GM23338 (cell line): ENCODE measurements around the gene HES4. TPM values are rescaled to one million over a fixed set of nuclear protein-coding genes. Genes with fewer than 3 reads are reported as not detected.

Experiments used
- ATAC-seq: fragments of 200-7000 bp; cut with Tn5 transposase; 3 replicates; pipeline ENCODE4 v1.9.1; 2020
- DNase-seq: peaks from one replicate; pipeline ENCODE4 v3.0.0-alpha.2; 2015; ENCODE audit warnings: low spot score
- H2AFZ ChIP-seq: fragments of 200-600 bp; sonication (generic); 2 replicates; pipeline ENCODE4 v1.8.0; 2016; ENCODE audit warnings: antibody characterized with exemption, mild to moderate bottlenecking, moderate library complexity
- H3F3A ChIP-seq: fragments of 200-600 bp; sonication (generic); replicated peaks from 2 replicates; pipeline ENCODE4 v1.8.0; 2017; ENCODE audit warnings: antibody characterized with exemption, mixed run types, low read depth
- H3K27ac ChIP-seq: fragments of 200-600 bp; sonication (generic); 2 replicates; pipeline ENCODE4 v1.6.1; 2016; ENCODE audit warnings: low read depth
- H3K27me3 ChIP-seq: fragments of 200-600 bp; sonication (generic); 2 replicates; pipeline ENCODE4 v1.8.0; 2016; ENCODE audit warnings: mild to moderate bottlenecking, mixed run types, moderate library complexity; ENCODE audit not compliant: insufficient read depth
- H3K36me3 ChIP-seq: fragments of 200-600 bp; sonication (generic); 2 replicates; pipeline ENCODE4 v1.8.0; 2016; ENCODE audit warnings: mild to moderate bottlenecking; ENCODE audit not compliant: insufficient read depth
- H3K4me1 ChIP-seq: fragments of 200-600 bp; sonication (generic); 2 replicates; pipeline ENCODE4 v1.8.0; 2016; ENCODE audit warnings: mild to moderate bottlenecking, moderate library complexity; ENCODE audit not compliant: insufficient read depth
- H3K4me2 ChIP-seq: fragments of 200-600 bp; sonication (generic); 2 replicates; pipeline ENCODE4 v1.7.1; 2017; ENCODE audit warnings: mixed run types
- H3K4me3 ChIP-seq: fragments of 200-600 bp; sonication (generic); 2 replicates; pipeline ENCODE4 v1.6.1; 2016; ENCODE audit warnings: mixed run types
- H3K79me2 ChIP-seq: fragments of 200-600 bp; sonication (generic); replicated peaks from 2 replicates; pipeline ENCODE4 v1.8.0; 2017; ENCODE audit warnings: mild to moderate bottlenecking; ENCODE audit not compliant: insufficient read depth
- H3K9me2 ChIP-seq: fragments of 200-600 bp; sonication (generic); 2 replicates; pipeline ENCODE4 v1.8.0; 2017; ENCODE audit not compliant: insufficient read depth
- H4K20me1 ChIP-seq: fragments of 200-600 bp; sonication (generic); replicated peaks from 2 replicates; pipeline ENCODE4 v1.8.0; 2017; ENCODE audit warnings: mild to moderate bottlenecking; ENCODE audit not compliant: insufficient read depth
- H3K27ac Mint-ChIP-seq: 2 replicates; pipeline ENCODE4 v1.8.0; 2020; ENCODE audit warnings: inconsistent platforms, mild to moderate bottlenecking, moderate library complexity, mixed read lengths
- H3K27me3 Mint-ChIP-seq: 3 replicates; pipeline ENCODE4 v1.8.0; 2022; ENCODE audit warnings: low read depth, mild to moderate bottlenecking, moderate library complexity, mixed read lengths, inconsistent platforms; ENCODE audit not compliant: insufficient read depth, poor library complexity
- H3K36me3 Mint-ChIP-seq: 3 replicates; pipeline ENCODE4 v1.8.0; 2021; ENCODE audit warnings: low read depth, mild to moderate bottlenecking, inconsistent platforms, moderate library complexity, mixed read lengths
- H3K4me1 Mint-ChIP-seq: 3 replicates; pipeline ENCODE4 v1.8.0; 2020; ENCODE audit warnings: mild to moderate bottlenecking, inconsistent platforms, mixed read lengths
- H3K4me3 Mint-ChIP-seq: 3 replicates; pipeline ENCODE4 v1.8.0; 2021; ENCODE audit warnings: moderate library complexity, mild to moderate bottlenecking, inconsistent platforms, mixed read lengths
- H3K9me3 Mint-ChIP-seq: 3 replicates; pipeline ENCODE4 v1.8.0; 2020; ENCODE audit warnings: moderate library complexity, mild to moderate bottlenecking, inconsistent platforms, mixed read lengths
- CREB1 ChIP-seq: fragments of 250-450 bp; sonication (Bioruptor Pico); IDR thresholded peaks from 2 replicates; pipeline ENCODE4 v1.5.0; 2020; ENCODE audit warnings: low read depth, mild to moderate bottlenecking, moderate library complexity
- EZH2 ChIP-seq: fragments of 200-600 bp; sonication (generic); IDR thresholded peaks from one replicate; pipeline ENCODE4 v1.8.0; 2017; ENCODE audit warnings: antibody characterized with exemption, mild to moderate bottlenecking, low read depth; ENCODE audit not compliant: unreplicated experiment
- EZH2phosphoT487 ChIP-seq: fragments of 200-600 bp; sonication (generic); IDR thresholded peaks from one replicate; pipeline ENCODE4 v1.8.1; 2018; ENCODE audit warnings: antibody characterized with exemption; ENCODE audit not compliant: unreplicated experiment
- POLR2AphosphoS5 ChIP-seq: IDR thresholded peaks from 2 replicates; pipeline ENCODE4 v1.6.1; 2016; ENCODE audit warnings: antibody characterized with exemption, low read depth
- STAT1 ChIP-seq: IDR thresholded peaks from one replicate; pipeline ENCODE4 v1.6.1; 2016; ENCODE audit warnings: antibody characterized with exemption; ENCODE audit not compliant: unreplicated experiment
- ZNF114 ChIP-seq: fragments of 250-450 bp; sonication (Bioruptor Pico); IDR thresholded peaks from 2 replicates; pipeline ENCODE4 v1.5.0; 2020; ENCODE audit warnings: mild to moderate bottlenecking, moderate library complexity
- ZNF331 ChIP-seq: fragments of 250-450 bp; sonication (Bioruptor Pico); IDR thresholded peaks from 2 replicates; pipeline ENCODE4 v1.5.0; 2020; ENCODE audit warnings: low read depth, mild to moderate bottlenecking, moderate library complexity
- polyA plus RNA-seq: library from polyadenylated mRNA; unstranded; fragments of >200 nt; fragmentation: Nextera tagmentation; extraction: Ambion mirVana; gene quantifications from 2 replicates; pipeline ENCODE4 v1.2.1, GENCODE V29; 2016
- total RNA-seq: library from RNA; depleted of rRNA; stranded (reverse); fragments of >200 nt; shearing (Covaris generic); gene quantifications from 2 replicates; pipeline ENCODE4 v1.2.3, GENCODE V29; 2014
- TF ChIP-seq, protein P1 (sequence below): fragments of 250-450 bp; sonication (Bioruptor Pico); IDR thresholded peaks from 2 replicates; pipeline ENCODE4 v1.5.0; 2020; ENCODE audit warnings: mild to moderate bottlenecking, moderate library complexity
- TF ChIP-seq, protein P2 (sequence below): IDR thresholded peaks from 2 replicates; pipeline ENCODE4 v1.6.1; 2016; ENCODE audit warnings: antibody characterized with exemption
- TF ChIP-seq, protein P3 (sequence below), 2 experiments: fragments of 200-600 bp in 1 of 2; sonication (generic) in 1 of 2; conservative IDR thresholded peaks; 2 replicates each; pipeline versions ENCODE4 v1.5.1 to v1.6.1; 2016 to 2017; ENCODE audit warnings: antibody characterized with exemption in 2 of 2, low read depth in 2 of 2, mild to moderate bottlenecking in 2 of 2, moderate library complexity in 1 of 2

The HES4 gene
- total and polyA plus RNA-seq, 2 experiments from 2014 or later = 2.3 to 6.7 TPM

GRCh38 chr1:1043921-1044320 is 44.0 kb upstream of the HES4 start (continued):
- TF ChIP-seq, protein P1, sequence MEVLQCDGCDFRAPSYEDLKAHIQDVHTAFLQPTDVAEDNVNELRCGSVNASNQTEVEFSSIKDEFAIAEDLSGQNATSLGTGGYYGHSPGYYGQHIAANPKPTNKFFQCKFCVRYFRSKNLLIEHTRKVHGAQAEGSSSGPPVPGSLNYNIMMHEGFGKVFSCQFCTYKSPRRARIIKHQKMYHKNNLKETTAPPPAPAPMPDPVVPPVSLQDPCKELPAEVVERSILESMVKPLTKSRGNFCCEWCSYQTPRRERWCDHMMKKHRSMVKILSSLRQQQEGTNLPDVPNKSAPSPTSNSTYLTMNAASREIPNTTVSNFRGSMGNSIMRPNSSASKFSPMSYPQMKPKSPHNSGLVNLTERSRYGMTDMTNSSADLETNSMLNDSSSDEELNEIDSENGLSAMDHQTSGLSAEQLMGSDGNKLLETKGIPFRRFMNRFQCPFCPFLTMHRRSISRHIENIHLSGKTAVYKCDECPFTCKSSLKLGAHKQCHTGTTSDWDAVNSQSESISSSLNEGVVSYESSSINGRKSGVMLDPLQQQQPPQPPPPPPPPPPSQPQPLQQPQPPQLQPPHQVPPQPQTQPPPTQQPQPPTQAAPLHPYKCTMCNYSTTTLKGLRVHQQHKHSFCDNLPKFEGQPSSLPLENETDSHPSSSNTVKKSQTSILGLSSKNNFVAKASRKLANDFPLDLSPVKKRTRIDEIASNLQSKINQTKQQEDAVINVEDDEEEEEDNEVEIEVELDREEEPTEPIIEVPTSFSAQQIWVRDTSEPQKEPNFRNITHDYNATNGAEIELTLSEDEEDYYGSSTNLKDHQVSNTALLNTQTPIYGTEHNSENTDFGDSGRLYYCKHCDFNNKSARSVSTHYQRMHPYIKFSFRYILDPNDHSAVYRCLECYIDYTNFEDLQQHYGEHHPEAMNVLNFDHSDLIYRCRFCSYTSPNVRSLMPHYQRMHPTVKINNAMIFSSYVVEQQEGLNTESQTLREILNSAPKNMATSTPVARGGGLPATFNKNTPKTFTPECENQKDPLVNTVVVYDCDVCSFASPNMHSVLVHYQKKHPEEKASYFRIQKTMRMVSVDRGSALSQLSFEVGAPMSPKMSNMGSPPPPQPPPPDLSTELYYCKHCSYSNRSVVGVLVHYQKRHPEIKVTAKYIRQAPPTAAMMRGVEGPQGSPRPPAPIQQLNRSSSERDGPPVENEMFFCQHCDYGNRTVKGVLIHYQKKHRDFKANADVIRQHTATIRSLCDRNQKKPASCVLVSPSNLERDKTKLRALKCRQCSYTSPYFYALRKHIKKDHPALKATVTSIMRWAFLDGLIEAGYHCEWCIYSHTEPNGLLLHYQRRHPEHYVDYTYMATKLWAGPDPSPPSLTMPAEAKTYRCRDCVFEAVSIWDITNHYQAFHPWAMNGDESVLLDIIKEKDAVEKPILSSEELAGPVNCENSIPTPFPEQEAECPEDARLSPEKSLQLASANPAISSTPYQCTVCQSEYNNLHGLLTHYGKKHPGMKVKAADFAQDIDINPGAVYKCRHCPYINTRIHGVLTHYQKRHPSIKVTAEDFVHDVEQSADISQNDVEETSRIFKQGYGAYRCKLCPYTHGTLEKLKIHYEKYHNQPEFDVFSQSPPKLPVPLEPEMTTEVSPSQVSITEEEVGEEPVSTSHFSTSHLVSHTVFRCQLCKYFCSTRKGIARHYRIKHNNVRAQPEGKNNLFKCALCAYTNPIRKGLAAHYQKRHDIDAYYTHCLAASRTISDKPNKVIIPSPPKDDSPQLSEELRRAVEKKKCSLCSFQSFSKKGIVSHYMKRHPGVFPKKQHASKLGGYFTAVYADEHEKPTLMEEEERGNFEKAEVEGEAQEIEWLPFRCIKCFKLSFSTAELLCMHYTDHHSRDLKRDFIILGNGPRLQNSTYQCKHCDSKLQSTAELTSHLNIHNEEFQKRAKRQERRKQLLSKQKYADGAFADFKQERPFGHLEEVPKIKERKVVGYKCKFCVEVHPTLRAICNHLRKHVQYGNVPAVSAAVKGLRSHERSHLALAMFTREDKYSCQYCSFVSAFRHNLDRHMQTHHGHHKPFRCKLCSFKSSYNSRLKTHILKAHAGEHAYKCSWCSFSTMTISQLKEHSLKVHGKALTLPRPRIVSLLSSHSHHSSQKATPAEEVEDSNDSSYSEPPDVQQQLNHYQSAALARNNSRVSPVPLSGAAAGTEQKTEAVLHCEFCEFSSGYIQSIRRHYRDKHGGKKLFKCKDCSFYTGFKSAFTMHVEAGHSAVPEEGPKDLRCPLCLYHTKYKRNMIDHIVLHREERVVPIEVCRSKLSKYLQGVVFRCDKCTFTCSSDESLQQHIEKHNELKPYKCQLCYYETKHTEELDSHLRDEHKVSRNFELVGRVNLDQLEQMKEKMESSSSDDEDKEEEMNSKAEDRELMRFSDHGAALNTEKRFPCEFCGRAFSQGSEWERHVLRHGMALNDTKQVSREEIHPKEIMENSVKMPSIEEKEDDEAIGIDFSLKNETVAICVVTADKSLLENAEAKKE (CRISPR knock-in tag) = no peak

DNA sequence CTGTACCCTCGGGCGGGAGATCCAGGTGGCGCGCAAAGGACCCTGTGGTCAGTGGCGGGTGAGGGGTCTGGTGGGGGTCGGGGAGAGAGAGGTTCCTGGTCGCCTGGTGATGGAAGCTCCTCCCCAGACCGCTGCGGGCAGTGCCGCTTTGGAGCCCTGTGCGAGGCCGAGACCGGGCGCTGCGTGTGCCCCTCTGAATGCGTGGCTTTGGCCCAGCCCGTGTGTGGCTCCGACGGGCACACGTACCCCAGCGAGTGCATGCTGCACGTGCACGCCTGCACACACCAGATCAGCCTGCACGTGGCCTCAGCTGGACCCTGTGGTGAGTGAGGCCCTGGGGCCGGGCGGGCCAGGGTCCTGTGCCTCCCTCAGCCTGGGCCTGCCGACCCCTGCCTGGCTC is 43.5 kb upstream of the HES4 start:
- H3K27me3 Mint-ChIP-seq = peaks cover 26% of the 10 kb centered on the region
- no peak overlapping the region for H3K27ac Mint-ChIP-seq
- H4K20me1 ChIP-seq = peaks cover 9% of the 10 kb centered on the region; the same call in 1 of the 2 replicates
- no peak overlapping the region for H2AFZ ChIP-seq
- peaks cover 20% of the 10 kb centered on the region for H3K27me3 ChIP-seq
- H3F3A ChIP-seq = no peaks in the 10 kb centered on the region
- no peaks in the 10 kb centered on the region for H3K36me3 ChIP-seq
- H3K9me3 Mint-ChIP-seq = no peaks in the 10 kb centered on the region
- TF ChIP-seq EZH2 (no peak), POLR2AphosphoS5 (no peak), STAT1 (no peak)
- ATAC-seq (no peak), DNase-seq (no peak)
- peaks cover 7% of the 10 kb centered on the region; the same call in 1 of the 2 replicates for H3K4me1 ChIP-seq
- H3K4me2 ChIP-seq = no peak overlapping the region
- no peaks in the 10 kb centered on the region for H3K79me2 ChIP-seq
- peaks cover 17% of the 10 kb centered on the region for H3K36me3 Mint-ChIP-seq
- H3K27ac ChIP-seq = no peak overlapping the region
- H3K9me2 ChIP-seq = no peaks in the 10 kb centered on the region
- H3K4me3 ChIP-seq = no peak overlapping the region
- H3K4me1 Mint-ChIP-seq = peaks cover 4% of the 10 kb centered on the region; the same call in 2 of the 3 replicates
- H3K4me3 Mint-ChIP-seq = no peak overlapping the region

DNA sequence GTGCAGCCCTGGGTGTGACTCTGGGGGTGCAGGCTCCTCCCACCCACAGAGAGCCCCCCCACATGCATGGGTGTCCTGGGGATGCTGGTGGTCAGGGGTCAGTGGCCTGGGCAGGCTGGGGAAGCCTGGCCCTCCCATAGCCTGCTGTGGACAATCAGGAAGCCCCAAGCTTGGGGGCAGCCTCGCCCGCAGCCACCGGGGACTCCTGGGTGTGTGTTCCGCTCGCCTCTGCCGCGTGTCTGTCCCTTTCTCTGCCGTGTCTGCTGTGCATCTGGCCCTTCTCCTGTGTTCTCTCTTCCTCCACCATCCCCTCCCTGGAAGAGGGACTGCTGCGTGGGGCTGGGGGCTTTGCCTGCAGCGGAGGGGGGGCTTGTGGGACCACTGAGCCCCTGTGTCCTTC is 42.9 kb upstream of the HES4 start:
- peaks cover 26% of the 10 kb centered on the region for H3K27me3 ChIP-seq
- ATAC-seq (no peak), DNase-seq (no peak)
- Mint-ChIP-seq H3K4me1 (peaks cover 4% of the 10 kb centered on the region; the same call in 2 of the 3 replicates), H3K36me3 (peaks cover 15% of the 10 kb centered on the region), H3K9me3 (no peaks in the 10 kb centered on the region), H3K27me3 (peaks cover 32% of the 10 kb centered on the region), H3K27ac (no peak overlapping the region), H3K4me3 (no peak overlapping the region)
- H3K4me2 ChIP-seq = no peak overlapping the region
- H3K9me2 ChIP-seq = no peaks in the 10 kb centered on the region
- H4K20me1 ChIP-seq = peaks cover 13% of the 10 kb centered on the region; the same call in 1 of the 2 replicates
- no peaks in the 10 kb centered on the region for H3K36me3 ChIP-seq
- H2AFZ ChIP-seq = no peak overlapping the region
- no peaks in the 10 kb centered on the region for H3K79me2 ChIP-seq
- no peak overlapping the region for H3K27ac ChIP-seq
- no peaks in the 10 kb centered on the region for H3F3A ChIP-seq
- peaks cover 7% of the 10 kb centered on the region; the same call in 1 of the 2 replicates for H3K4me1 ChIP-seq
- H3K4me3 ChIP-seq = no peak overlapping the region
- no peak for TF ChIP-seq ZNF114 (CRISPR knock-in tag)
- TF ChIP-seq, protein P2, sequence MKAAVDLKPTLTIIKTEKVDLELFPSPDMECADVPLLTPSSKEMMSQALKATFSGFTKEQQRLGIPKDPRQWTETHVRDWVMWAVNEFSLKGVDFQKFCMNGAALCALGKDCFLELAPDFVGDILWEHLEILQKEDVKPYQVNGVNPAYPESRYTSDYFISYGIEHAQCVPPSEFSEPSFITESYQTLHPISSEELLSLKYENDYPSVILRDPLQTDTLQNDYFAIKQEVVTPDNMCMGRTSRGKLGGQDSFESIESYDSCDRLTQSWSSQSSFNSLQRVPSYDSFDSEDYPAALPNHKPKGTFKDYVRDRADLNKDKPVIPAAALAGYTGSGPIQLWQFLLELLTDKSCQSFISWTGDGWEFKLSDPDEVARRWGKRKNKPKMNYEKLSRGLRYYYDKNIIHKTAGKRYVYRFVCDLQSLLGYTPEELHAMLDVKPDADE = no peak
- TF ChIP-seq CREB1 (CRISPR knock-in tag) = no peak
- TF ChIP-seq EZH2phosphoT487 = no peak
- TF ChIP-seq ZNF331 = no peak
- TF ChIP-seq EZH2 = no peak
- TF ChIP-seq, protein P3, sequence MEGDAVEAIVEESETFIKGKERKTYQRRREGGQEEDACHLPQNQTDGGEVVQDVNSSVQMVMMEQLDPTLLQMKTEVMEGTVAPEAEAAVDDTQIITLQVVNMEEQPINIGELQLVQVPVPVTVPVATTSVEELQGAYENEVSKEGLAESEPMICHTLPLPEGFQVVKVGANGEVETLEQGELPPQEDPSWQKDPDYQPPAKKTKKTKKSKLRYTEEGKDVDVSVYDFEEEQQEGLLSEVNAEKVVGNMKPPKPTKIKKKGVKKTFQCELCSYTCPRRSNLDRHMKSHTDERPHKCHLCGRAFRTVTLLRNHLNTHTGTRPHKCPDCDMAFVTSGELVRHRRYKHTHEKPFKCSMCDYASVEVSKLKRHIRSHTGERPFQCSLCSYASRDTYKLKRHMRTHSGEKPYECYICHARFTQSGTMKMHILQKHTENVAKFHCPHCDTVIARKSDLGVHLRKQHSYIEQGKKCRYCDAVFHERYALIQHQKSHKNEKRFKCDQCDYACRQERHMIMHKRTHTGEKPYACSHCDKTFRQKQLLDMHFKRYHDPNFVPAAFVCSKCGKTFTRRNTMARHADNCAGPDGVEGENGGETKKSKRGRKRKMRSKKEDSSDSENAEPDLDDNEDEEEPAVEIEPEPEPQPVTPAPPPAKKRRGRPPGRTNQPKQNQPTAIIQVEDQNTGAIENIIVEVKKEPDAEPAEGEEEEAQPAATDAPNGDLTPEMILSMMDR (conservative IDR thresholded peaks at IDR 0.05; ENCODE audit: low read depth in 2 of 2) = no peak
